Neural progenitor cell (in vitro differentiated cells): Measurements from ENCODE around the gene RSRP1. TPM values are rescaled to one million over a fixed set of nuclear protein-coding genes. Genes with fewer than 3 reads are reported as not detected.

Experiments used
- DNase-seq: peaks from one replicate; pipeline ENCODE4 v3.0.0-alpha.2; 2016; ENCODE audit warnings: low spot score
- H2AFZ ChIP-seq: fragments of 200-600 bp; sonication (generic); replicated peaks from 2 replicates; pipeline ENCODE4 v1.6.1; 2016; ENCODE audit warnings: antibody characterized with exemption
- H3F3A ChIP-seq: fragments of 200-600 bp; sonication (generic); 2 replicates; pipeline ENCODE4 v1.6.1; 2016; ENCODE audit warnings: antibody characterized with exemption, low read depth
- H3K27ac ChIP-seq: fragments of 200-600 bp; sonication (generic); 2 replicates; pipeline ENCODE4 v1.5.1; 2016; ENCODE audit warnings: mild to moderate bottlenecking
- H3K27me3 ChIP-seq: fragments of 200-600 bp; sonication (generic); 2 replicates; pipeline ENCODE4 v1.6.1; 2016; ENCODE audit warnings: mild to moderate bottlenecking, moderate library complexity
- H3K36me3 ChIP-seq: fragments of 200-600 bp; sonication (generic); 2 replicates; pipeline ENCODE4 v1.5.1; 2016
- H3K4me1 ChIP-seq: fragments of 200-600 bp; sonication (generic); 2 replicates; pipeline ENCODE4 v1.6.1; 2016; ENCODE audit warnings: mixed run types
- H3K4me2 ChIP-seq: fragments of 200-600 bp; sonication (generic); 2 replicates; pipeline ENCODE4 v1.6.1; 2016
- H3K4me3 ChIP-seq: fragments of 200-600 bp; sonication (generic); 2 replicates; pipeline ENCODE4 v1.5.1; 2016
- H3K79me2 ChIP-seq: fragments of 200-600 bp; sonication (generic); 2 replicates; pipeline ENCODE4 v1.6.1; 2016; ENCODE audit warnings: low read depth
- H3K9ac ChIP-seq: fragments of 200-600 bp; sonication (generic); 2 replicates; pipeline ENCODE4 v1.6.1; 2016
- H3K9me3 ChIP-seq: fragments of 200-600 bp; sonication (generic); 2 replicates; pipeline ENCODE4 v1.5.1; 2016; ENCODE audit warnings: low read depth
- H4K20me1 ChIP-seq: fragments of 200-600 bp; sonication (generic); 2 replicates; pipeline ENCODE4 v1.6.1; 2016; ENCODE audit warnings: low read depth
- H3K27ac Mint-ChIP-seq: 3 replicates; pipeline ENCODE4 v1.8.0; 2021; ENCODE audit warnings: mixed read lengths
- H3K27me3 Mint-ChIP-seq: 2 replicates; pipeline ENCODE4 v1.8.0; 2022; ENCODE audit warnings: low read depth, mild to moderate bottlenecking, inconsistent platforms, moderate library complexity, mixed read lengths; ENCODE audit not compliant: insufficient read depth
- H3K36me3 Mint-ChIP-seq: 3 replicates; pipeline ENCODE4 v1.8.0; 2021; ENCODE audit warnings: mixed read lengths
- H3K4me1 Mint-ChIP-seq: 3 replicates; pipeline ENCODE4 v1.8.0; 2021; ENCODE audit warnings: mixed read lengths
- H3K4me3 Mint-ChIP-seq: 3 replicates; pipeline ENCODE4 v1.8.0; 2021; ENCODE audit warnings: mild to moderate bottlenecking, moderate library complexity, mixed read lengths
- H3K9me3 Mint-ChIP-seq: 3 replicates; pipeline ENCODE4 v1.8.0; 2020; ENCODE audit warnings: mixed read lengths
- CTCF ChIP-seq: fragments of 200-600 bp; sonication (generic); IDR thresholded peaks from 2 replicates; pipeline ENCODE4 v1.5.1; 2017; ENCODE audit warnings: antibody characterized with exemption, mild to moderate bottlenecking
- EZH2 ChIP-seq: fragments of 200-600 bp; sonication (generic); IDR thresholded peaks from 2 replicates; pipeline ENCODE4 v1.6.1; 2017; ENCODE audit warnings: antibody characterized with exemption, mild to moderate bottlenecking, moderate library complexity
- EZH2phosphoT487 ChIP-seq: fragments of 200-600 bp; sonication (generic); IDR thresholded peaks from 2 replicates; pipeline ENCODE4 v1.6.1; 2017; ENCODE audit warnings: antibody characterized with exemption
- total RNA-seq: library from RNA; depleted of rRNA; stranded (reverse); fragments of >200 nt; gene quantifications from 2 replicates; pipeline ENCODE4 v1.2.3, GENCODE V29; 2015; ENCODE audit warnings: low replicate concordance

RSRP1 gene
- total RNA-seq, 1 donor from 2014 or later = 131 TPM

GRCh38 chr1:25208092-25208491 is 39.2 kb downstream of the RSRP1 start:
- no peaks in the 10 kb centered on the region for H3K9me3 Mint-ChIP-seq
- Histone ChIP-seq H3K79me2 (no peaks in the 10 kb centered on the region), H3K4me2 (no peak overlapping the region), H3K27ac (no peak overlapping the region), H3K4me1 (peaks cover 6% of the 10 kb centered on the region), H4K20me1 (no peaks in the 10 kb centered on the region), H2AFZ (no peak overlapping the region), H3K27me3 (no peaks in the 10 kb centered on the region), H3K9ac (no peak overlapping the region), H3K4me3 (no peak overlapping the region), H3K36me3 (no peaks in the 10 kb centered on the region), H3K9me3 (no peaks in the 10 kb centered on the region), H3F3A (no peaks in the 10 kb centered on the region)
- DNase-seq = no peak
- TF ChIP-seq CTCF (no peak), EZH2 (no peak), EZH2phosphoT487 (no peak)
- H3K27me3 Mint-ChIP-seq = no peaks in the 10 kb centered on the region
- H3K36me3 Mint-ChIP-seq = no peaks in the 10 kb centered on the region
- H3K27ac Mint-ChIP-seq = no peak overlapping the region
- no peak overlapping the region for H3K4me3 Mint-ChIP-seq
- no peaks in the 10 kb centered on the region for H3K4me1 Mint-ChIP-seq

GRCh38 chr1:25206201-25206600 is 41.1 kb downstream of the RSRP1 start:
- Histone ChIP-seq H2AFZ (no peak overlapping the region), H3F3A (no peaks in the 10 kb centered on the region), H3K4me2 (no peak overlapping the region), H3K4me1 (peaks cover 6% of the 10 kb centered on the region), H4K20me1 (no peaks in the 10 kb centered on the region), H3K36me3 (no peaks in the 10 kb centered on the region), H3K9me3 (no peaks in the 10 kb centered on the region), H3K27me3 (no peaks in the 10 kb centered on the region), H3K79me2 (no peaks in the 10 kb centered on the region), H3K4me3 (no peak overlapping the region), H3K9ac (no peak overlapping the region), H3K27ac (no peak overlapping the region)
- no peaks in the 10 kb centered on the region for H3K9me3 Mint-ChIP-seq
- H3K36me3 Mint-ChIP-seq = no peaks in the 10 kb centered on the region
- TF ChIP-seq CTCF (no peak), EZH2 (no peak), EZH2phosphoT487 (no peak)
- no peak overlapping the region for H3K4me3 Mint-ChIP-seq
- H3K27ac Mint-ChIP-seq = no peak overlapping the region
- H3K4me1 Mint-ChIP-seq = no peaks in the 10 kb centered on the region
- peaks cover 6% of the 10 kb centered on the region for H3K27me3 Mint-ChIP-seq
- no peak for DNase-seq

GRCh38 chr1:25205786-25206185 is 41.5 kb downstream of the RSRP1 start:
- Histone ChIP-seq H3K9me3 (no peaks in the 10 kb centered on the region), H3K79me2 (no peaks in the 10 kb centered on the region), H3K4me2 (no peak overlapping the region), H3K27me3 (no peaks in the 10 kb centered on the region), H3K27ac (no peak overlapping the region), H3K9ac (no peak overlapping the region), H3F3A (no peaks in the 10 kb centered on the region), H3K4me1 (peaks cover 5% of the 10 kb centered on the region), H4K20me1 (no peaks in the 10 kb centered on the region), H3K4me3 (no peak overlapping the region), H3K36me3 (no peaks in the 10 kb centered on the region), H2AFZ (no peak overlapping the region)
- no peak for TF ChIP-seq EZH2
- no peak for DNase-seq
- Mint-ChIP-seq H3K27me3 (peaks cover 6% of the 10 kb centered on the region), H3K4me1 (no peaks in the 10 kb centered on the region), H3K36me3 (no peaks in the 10 kb centered on the region), H3K4me3 (no peak overlapping the region), H3K9me3 (no peaks in the 10 kb centered on the region), H3K27ac (no peak overlapping the region)

- Mint-ChIP-seq H3K27ac (no peak overlapping the region), H3K36me3 (no peaks in the 10 kb centered on the region), H3K4me1 (peaks cover 3% of the 10 kb centered on the region), H3K27me3 (peaks cover 6% of the 10 kb centered on the region), H3K4me3 (no peak overlapping the region), H3K9me3 (no peaks in the 10 kb centered on the region)
- H3F3A ChIP-seq = no peaks in the 10 kb centered on the region
- H3K27me3 ChIP-seq = no peaks in the 10 kb centered on the region
- DNase-seq = peak; percentile 70
- H3K9me3 ChIP-seq = no peaks in the 10 kb centered on the region
- H3K36me3 ChIP-seq = no peaks in the 10 kb centered on the region
- no peaks in the 10 kb centered on the region for H4K20me1 ChIP-seq
- TF ChIP-seq EZH2phosphoT487 (no peak), EZH2 (no peak), CTCF (peak; percentile 90)
- no peak overlapping the region for H3K27ac ChIP-seq
- no peaks in the 10 kb centered on the region for H3K79me2 ChIP-seq
- H3K4me1 ChIP-seq = peaks cover 2% of the 10 kb centered on the region
- H2AFZ ChIP-seq = no peak overlapping the region
- H3K4me3 ChIP-seq = no peak overlapping the region
- no peak overlapping the region for H3K9ac ChIP-seq
- H3K4me2 ChIP-seq = no peak overlapping the region
Observed at GRCh38 chr1:25204797-25205480, 42.3 kb downstream of the RSRP1 start.
